Right lobe of liver (tissue), 4 donors: ENCODE results near the gene FAM240A.

Experiments used
- CTCF ChIP-seq, 4 donors: fragments of 200-600 bp in 3 of 4; fragments of 450-650 bp in 1 of 4; IDR thresholded peaks; one replicate each; pipeline versions ENCODE4 v1.5.1 to v1.8.0; 2016 to 2022; ENCODE audit warnings: antibody characterized with exemption in 4 of 4, mild to moderate bottlenecking in 2 of 4
- POLR2A ChIP-seq: fragments of 450-650 bp; IDR thresholded peaks from one replicate; pipeline ENCODE4 v1.6.1; 2017; ENCODE audit warnings: antibody characterized with exemption, mild to moderate bottlenecking
- donor health status: DM: no; HTN: no; CAD: no.
- donor health status: DM: no; HTN: no; CAD: no.
- donor health status: DM: no; HTN: yes; CAD: no.

DNA sequence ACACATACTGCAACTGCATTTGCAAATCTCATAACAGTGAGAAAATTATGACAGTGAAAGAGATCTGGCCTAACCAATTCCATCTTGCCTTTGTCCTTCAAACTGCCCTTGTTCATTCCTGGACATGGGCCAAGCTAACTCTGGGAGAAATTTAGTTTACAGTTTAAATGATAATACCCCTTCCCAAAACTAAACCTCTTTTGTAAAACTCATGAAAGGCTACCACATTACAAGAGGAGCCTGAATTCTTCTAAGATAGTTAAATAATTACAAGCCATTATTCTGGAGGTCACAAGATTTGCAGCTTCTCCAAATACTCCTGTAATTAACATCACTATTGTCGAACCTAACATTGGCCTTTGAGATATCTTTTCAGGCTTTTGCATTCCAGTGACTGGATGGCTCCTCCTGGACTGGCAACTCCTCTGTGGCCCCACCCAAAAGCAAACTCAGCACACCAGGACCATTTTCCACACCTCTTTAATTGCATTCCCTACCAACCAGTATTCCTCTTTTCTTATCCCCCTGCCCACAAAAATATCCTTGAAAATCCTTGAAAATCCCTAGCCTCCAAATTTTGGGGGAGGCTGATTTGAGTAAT is 8.8 kb upstream of the FAM240A start:
- no peak for TF ChIP-seq CTCF (IDR thresholded peaks at IDR 0.05)
- no peak for TF ChIP-seq POLR2A
